Measurements from ENCODE around the gene NWD2. TPM values are rescaled to one million over a fixed set of nuclear protein-coding genes. Genes with fewer than 3 reads are reported as not detected.

Gene NWD2
- total RNA-seq, 1 experiment from 2014 or later: not detected

GRCh38 chr4:37452952-37453280, 208.4 kb downstream of the NWD2 start:
- Histone ChIP-seq H3K79me2 (ENCODE audit: insufficient read depth, low read length) (no peaks in the 10 kb centered on the region), H4K8ac (replicated peaks; ENCODE audit: insufficient read length, low read depth, low read length) (no peak overlapping the region), H4K5ac (ENCODE audit: insufficient read length, low read depth, low read length) (no peak overlapping the region), H3K23ac (ENCODE audit: insufficient read length, low read depth, low read length) (no peak overlapping the region), H3K27me3 (ENCODE audit: insufficient read depth, low read length) (peaks cover 2% of the 10 kb centered on the region; the same call in 1 of the 2 replicates), H3T11ph (ENCODE audit: low read length) (no peak overlapping the region), H3K14ac (ENCODE audit: insufficient read depth, low read length) (no peak overlapping the region), H3K18ac (ENCODE audit: insufficient read length, low read depth, low read length) (no peak overlapping the region), H4K20me1 (ENCODE audit: control insufficient read depth, insufficient read depth, insufficient read length) (no peaks in the 10 kb centered on the region), H3K56ac (ENCODE audit: insufficient read length, low read depth, low read length) (no peak overlapping the region), H2BK120ac (ENCODE audit: low read depth, low read length, poor library complexity, severe bottlenecking) (no peak overlapping the region), H3K9ac (ENCODE audit: extremely low read depth, insufficient read length, low read length) (no peak overlapping the region), H2BK5ac (ENCODE audit: insufficient read length, low read length) (no peak overlapping the region), H3K79me1 (ENCODE audit: insufficient read depth, low read depth, low read length, poor library complexity, severe bottlenecking) (no peaks in the 10 kb centered on the region), H2BK20ac (ENCODE audit: low read depth, low read length, poor library complexity, severe bottlenecking) (no peak overlapping the region), H3K4ac (ENCODE audit: low read depth, low read length) (no peak overlapping the region), H3K27ac (ENCODE audit: insufficient read length, low read depth, low read length) (no peak overlapping the region), H2AK5ac (ENCODE audit: insufficient read length, low read length) (no peak overlapping the region), H3K4me1 (ENCODE audit: insufficient read depth, low read length) (no peaks in the 10 kb centered on the region; the same call in 1 of the 2 replicates), H3K23me2 (ENCODE audit: insufficient read length, low read depth, low read length, poor library complexity, severe bottlenecking) (peaks cover 13% of the 10 kb centered on the region), H2AFZ (ENCODE audit: low read length) (no peak overlapping the region), H3K4me2 (ENCODE audit: insufficient read depth, insufficient read length, low read length) (peak overlapping the region; percentile 80), H3K9me3 (ENCODE audit: control insufficient read depth, low read depth, low read length) (no peaks in the 10 kb centered on the region), H4K91ac (ENCODE audit: insufficient read length, low read depth, low read length) (no peak overlapping the region), H2BK12ac (ENCODE audit: insufficient read length, low read depth, low read length) (no peak overlapping the region), H2BK15ac (ENCODE audit: low read depth, low read length) (no peak overlapping the region)
- Mint-ChIP-seq H3K9me3 (no peaks in the 10 kb centered on the region), H3K4me3 (peak overlapping the region; percentile 62 to 82), H3K4me1 (peaks cover 10 to 15% of the 10 kb centered on the region in 2 experiments), H3K27me3 (ENCODE audit: low read depth) (peaks cover 68% of the 10 kb centered on the region), H3K27ac (no peak overlapping the region), H3K36me3 (ENCODE audit: insufficient read depth in 1 of 3, low read depth in 3 of 3) (no peaks in the 10 kb centered on the region)
- peak; percentile 75 for TF ChIP-seq CTCF (conservative IDR thresholded peaks at IDR 0.05)
- DNase-seq: peak; percentile 68
- WGBS (ENCODE audit: extremely low coverage, insufficient read length, low lambda C conversion rate): no CpG with 5 or more reads among the region's 3 CpGs

All from H9 (cell line).